Activated CD8-positive, alpha-beta memory T cell treated with anti-CD3 and anti-CD28 coated beads for 4 hours (primary cell): Measurements from ENCODE around the gene SEMA3B.
"Not testable (repeated sequence)": the region's sequence is repeated elsewhere in the genome, so short reads cannot be mapped to it uniquely, and the experiment has no call there.

Experiments
- DNase-seq, 2 donors: peaks; one replicate each; pipeline ENCODE4 v3.0.0-alpha.2; 2020; ENCODE audit warnings: low read depth in 2 of 2

SEMA3B gene

DNA sequence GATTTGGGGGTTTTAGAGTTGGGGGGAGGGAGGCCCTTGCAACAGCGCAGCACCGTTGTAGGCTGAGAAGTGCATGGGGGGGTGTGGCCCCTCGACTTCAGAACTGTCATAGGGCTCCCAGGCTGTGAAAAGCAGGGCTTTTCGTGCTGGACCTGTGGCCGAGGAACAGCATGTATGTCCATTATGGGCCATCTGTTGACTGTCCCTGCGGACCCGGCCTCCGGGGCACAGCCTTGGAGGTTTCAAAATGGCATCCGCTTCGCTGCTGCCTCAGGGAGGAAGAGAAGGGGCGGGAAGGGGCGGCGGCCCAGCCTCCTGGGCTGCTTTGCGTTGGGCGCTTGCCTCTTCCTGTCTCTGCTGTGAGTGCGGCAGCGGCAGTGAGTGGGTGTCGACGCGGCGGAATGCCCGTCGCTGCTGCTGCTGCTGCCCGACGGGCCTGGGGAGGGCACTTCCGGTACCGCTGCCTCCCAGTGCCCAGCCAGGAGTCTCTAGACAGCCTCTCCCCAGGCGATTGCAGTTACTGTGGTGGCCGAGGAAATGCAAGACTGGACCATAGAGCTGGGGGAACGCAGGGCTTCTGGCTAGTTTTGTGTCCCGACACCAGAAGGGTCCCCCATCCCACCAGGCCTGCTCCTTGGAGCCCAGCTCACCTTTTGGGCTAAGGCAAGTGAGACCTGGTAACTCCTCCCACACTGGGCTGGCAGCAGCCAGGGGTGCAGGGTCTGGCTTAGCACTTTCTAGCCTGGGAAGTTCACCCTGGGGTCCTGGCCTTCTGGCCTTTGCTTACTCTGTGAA, 31.0 kb upstream of the SEMA3B start:
- DNase-seq: peak; percentile 70 to 72

DNA sequence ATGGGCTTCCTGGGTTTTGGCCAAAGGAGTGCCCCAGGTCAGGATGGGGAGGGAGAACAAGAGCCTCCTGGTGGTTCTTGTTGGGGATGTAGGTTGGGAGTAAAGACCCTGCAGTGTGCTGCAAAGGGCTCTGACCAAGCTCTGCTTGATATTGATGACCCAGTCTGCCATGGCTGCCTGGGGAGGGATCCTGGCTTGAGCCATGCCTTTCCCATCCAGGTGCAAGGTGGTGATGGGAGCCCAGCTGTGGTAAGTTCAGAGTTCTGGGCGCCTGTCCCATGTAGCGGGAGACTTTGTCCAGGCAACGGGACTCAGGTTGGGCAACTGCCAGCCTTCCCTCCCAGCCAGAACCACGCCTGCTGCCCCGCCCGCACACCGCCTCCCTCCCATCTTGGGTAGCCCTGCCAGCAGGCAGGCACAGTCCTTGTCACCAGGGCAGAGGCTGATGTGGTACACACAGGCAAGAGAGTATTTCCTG, 30.4 kb upstream of the SEMA3B start:
- DNase-seq: no peak

DNA sequence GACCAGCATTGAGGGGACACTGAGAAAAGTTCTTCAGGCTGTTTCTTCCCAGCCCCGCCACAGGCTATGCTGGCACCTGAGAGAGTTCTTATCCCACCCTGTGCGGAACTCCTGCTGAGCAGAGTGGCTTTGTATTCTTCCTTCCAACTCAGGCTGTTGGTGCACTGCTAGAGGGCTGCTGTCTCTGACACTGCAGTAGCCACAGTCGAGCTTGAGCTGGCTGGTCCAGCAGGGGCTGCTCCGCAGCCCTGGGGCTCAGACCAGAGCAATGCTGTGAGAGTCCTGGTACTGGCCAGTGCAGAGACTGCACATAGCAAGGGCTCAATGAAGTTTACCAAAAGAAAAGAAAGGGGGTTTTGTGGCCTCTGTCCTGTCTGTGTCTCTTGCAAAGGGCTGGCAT, 29.3 kb upstream of the SEMA3B start:
- no peak for DNase-seq

DNA sequence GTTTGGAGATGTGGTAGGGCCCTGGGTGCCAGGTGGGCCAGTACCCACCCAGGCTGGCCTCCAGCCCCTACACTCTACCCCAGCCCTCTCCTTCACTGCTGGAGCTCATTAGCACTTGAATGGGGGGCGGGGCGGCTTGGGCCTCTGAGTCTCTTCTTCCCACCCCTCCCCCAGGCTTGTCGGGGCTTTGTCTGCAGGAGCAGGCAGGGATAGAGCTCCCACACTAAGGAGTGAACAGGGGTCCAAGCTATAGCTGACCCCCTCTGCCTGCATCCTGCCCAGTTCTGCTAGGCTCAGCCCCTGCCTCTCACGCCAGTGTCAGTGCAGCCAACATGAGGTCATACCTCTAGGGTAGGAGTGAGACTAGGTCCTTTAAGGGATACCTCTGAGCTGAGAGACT, 27.8 kb upstream of the SEMA3B start:
- DNase-seq: no peak

DNA sequence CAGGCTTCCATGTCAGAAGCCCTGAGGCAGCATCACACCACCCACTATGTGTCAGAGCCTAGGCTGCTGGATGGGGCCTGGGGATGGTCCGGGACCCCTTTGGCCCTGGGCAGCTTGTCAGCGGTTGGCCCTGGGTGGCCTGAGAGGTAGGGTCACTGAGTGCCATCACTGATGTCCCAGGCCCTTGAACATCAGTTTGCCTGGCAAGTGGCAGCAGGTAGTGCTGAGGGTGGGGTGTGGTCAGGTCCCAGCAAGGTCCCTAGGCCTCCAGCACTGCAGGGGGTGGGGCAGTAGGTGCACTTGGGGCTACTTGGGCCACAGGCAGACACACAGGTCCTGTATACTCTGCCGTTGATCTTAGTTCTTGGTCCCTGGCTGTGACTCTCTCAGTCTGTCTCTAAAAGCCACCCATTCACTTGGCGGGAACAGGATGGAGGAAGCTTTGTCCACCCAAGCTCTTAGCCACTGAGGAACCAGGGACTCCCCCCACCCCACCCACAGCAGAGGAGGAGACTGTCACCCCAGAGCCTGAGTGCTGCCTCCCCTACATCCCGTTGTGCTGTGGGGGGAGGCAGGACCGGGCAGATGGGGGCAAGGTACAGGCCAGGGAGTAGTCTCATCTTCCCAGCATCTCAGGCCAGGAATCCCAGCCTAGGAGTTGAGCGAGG, 27.1 kb upstream of the SEMA3B start:
- DNase-seq: no peak

DNA sequence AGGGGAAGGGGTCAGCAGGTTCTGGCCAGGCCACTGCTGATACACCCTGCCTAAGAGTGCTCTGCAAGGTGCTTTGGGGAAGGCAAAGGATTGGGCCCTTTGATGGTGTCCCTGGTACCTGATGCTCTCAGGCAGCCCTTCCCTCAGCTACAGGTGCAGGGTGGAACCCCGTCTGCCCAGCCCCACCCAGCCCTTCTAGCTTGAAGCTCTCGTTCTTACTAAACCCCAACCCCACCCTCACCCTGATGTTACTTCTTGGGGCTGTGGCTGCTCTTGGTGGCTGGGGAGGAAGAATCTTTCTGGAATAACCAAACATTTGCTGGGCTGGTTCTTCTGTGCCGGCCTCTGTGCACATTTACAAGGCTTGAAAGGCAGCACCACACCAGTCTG, 26.6 kb upstream of the SEMA3B start:
- no peak for DNase-seq

DNA sequence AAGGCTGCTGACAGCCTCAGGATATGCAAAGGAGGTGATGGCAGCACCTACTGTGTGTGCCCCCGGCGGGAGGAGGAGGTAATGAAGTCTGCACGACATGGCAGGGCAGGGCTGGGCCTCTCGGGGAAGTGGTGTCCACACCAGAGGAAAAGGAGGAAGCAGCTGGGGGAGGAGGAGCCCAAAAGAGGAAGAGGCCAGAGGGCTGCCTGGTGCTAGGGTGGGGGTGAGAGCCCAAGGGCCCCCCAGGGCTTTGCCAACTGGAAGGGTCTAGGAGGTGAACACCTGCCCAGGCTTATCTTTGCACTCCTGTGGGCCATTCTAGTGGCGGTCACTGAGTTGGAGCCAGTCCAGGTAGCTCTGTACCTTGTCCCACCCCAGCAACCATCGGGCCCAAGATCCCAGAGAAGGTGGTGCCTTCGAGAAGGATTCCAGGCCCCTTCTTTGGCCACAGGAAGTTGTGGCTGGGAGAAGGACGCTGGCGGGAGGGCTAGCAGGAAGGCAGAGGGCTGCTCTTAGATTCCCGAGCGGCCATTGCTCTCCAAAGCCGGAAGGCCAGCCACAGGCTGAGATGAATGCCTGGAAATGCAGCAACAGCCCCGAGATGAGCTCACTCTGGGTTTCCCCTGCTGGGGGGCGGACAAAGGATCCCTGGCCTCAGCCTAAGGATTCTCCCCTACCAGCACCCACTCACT, 25.9 kb upstream of the SEMA3B start:
- no peak for DNase-seq

DNA sequence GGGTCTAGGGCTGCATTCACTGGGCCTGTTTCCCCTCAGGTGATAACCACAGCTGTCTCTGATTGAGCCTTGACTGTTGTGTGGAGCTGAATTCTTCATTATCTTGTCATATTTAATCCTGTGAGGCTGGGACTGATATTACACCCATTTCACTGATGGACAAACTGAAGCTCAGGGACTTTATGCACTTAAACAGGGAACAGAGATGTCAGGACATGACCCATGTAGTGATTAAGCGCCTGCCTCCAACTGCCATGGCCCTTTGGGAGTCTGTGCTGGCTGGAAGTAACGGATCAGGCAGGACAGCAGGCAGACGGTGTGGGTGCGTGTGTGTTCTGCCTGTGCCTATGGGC, 25.4 kb upstream of the SEMA3B start:
- no peak for DNase-seq

DNA sequence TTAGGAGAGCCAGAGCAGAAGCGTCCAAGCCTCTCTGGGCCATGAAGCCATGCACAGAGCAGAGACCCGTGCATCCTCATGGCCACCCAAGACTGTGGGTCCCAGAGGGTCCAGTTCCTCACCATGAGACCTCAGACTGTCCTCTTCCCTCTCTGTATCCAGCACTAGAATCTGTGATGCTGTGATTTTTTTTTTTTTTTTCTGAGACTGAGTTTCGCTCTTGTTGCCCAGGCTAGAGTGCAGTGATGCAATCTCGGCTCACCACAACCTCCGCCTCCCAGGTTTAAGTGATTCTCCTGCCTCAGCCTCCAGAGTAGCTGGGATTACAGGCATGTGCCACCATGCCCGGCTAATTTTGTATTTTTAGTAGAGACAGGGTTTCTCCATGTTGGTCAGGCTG, 24.1 kb upstream of the SEMA3B start:
- not testable (repeated sequence) for DNase-seq

DNA sequence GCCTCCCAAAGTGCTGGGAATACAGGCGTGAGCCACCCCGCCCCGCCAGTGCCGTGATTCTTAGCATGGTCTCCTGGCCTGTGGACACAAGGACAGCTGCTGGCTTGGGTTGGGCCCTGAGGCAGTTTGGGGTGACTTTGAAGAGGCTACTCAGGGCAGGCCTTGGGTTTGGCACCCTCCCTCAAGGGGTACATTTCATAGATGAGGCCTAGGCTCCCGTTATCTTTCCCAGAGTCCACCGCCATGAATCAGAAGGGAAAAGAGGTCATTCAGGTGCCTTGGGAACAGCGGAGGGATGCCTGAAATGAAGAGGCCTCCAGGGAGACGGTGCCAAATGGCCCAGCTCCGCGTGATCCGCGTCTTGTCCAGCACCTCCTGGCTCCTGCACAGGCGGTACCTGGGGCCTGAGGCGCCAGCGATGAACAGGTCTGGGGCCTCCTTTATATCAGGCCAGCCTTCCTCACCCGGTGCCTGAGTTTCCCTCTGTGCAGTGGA, 23.6 kb upstream of the SEMA3B start:
- DNase-seq: no peak

DNA sequence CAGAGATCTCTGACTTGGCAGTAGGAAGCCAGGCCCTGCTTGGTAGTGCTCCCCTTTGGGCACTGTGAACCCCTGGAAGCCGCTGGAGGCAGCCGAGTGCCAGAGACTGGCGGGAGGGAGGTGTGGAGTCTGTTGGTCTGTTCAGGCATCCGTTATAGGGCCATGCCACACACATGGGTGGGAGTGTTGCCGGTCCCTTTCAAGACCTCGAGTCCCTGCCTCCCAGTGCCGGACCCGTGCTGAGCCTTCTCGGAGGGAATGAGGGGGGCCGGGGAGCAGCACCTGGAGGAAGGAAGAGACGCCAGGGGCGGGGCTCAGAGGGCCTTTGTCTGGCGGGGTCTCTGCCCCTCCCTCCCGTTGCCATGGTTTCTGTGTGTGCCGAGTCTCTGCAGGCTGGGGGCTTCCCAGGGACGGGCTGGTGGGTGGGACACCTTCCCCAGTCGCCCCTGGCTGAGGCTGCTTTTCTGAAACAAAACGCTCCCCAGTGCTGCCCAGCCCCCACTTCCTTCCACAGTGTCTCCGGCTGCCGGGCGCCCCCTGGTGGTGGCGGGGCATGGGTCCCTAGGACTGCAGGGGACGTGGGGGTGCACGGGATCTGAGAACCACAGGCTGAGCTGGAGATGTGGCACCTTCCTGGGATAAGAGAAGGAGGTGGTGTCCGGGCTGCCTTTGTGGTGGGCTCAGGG, 23.0 kb upstream of the SEMA3B start:
- DNase-seq: peak; percentile 85 to 88

DNA sequence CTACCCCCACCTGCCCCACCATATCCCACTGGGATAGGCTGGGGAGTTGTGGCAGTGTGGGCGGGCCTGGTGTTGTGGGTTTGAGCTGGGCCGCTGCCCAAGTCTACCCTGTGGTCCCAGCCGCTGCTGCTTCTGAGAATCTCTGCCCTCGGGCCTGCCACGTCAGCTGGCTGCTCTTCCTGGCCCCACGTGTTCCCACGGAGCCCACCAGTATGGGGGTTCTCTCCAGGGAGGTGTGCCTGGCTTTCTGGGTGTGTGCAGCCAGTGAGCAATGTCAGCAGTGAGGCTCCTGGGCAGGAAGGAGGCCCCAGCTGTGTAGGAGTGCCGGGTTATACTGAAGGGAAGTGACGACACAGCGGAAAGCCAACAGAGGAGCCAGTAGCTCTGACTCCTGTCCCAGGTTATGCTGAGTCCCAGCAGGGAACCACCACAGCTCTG, 22.4 kb upstream of the SEMA3B start:
- DNase-seq: peak; percentile 57 to 80

DNA sequence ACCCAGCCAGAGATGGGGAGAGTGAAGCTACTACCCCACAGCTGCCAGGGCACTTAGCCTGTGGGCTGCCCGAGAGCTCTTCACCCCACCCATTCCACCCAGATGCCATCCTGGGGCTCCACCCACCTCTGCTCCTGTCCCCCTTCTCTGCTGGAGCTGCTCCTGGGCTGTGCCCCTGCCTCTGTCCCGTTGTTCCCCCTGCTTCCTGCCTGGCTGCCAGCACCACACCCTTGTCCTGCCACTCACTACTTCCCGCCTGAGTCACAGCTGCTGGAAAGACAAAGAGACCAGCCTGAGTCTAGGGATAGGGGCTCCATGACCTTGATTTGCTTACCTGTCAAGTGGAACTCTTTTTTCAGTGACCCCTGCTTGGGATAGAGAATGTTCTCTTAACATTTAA, 20.6 kb upstream of the SEMA3B start:
- no peak for DNase-seq

DNA sequence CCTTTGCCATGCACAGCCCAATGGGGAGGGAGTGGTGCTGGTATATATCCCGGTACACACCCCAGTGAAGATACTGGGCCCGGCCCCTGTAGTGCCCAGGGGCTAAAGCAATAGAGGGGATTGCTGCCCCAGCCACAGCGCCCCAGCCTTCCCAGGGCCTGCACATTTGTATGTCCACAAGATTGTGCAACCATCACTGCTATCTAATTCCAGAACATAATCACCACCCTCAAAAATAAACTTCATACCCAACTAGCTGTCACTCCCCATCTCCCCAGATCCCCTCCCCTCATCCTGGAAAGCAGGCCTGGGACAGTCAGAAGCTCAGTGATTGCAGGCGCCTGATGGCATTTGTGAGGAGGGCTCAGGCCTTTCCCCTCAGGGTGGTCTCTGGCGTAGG, 19.5 kb upstream of the SEMA3B start:
- no peak for DNase-seq

DNA sequence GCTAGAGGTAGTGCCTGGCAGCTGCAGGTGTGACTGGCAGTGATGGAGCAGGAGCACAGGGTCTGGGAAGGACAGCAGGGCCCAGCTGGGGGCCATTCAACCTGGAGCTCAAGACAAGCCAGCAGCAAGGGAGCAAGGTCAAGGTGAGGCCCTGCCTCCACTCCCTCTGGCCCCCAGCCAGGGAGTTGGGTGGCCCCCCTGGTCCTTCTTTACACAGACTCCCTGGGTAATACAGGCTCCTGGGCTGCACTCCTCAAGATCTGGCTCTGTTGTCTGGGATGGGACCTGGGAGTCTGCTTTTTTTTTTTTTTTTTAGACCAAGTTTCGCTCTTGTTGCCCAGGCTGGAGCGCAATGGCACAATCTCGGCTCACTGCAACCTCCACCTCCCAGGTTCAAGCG, 18.4 kb upstream of the SEMA3B start:
- DNase-seq: no peak

DNA sequence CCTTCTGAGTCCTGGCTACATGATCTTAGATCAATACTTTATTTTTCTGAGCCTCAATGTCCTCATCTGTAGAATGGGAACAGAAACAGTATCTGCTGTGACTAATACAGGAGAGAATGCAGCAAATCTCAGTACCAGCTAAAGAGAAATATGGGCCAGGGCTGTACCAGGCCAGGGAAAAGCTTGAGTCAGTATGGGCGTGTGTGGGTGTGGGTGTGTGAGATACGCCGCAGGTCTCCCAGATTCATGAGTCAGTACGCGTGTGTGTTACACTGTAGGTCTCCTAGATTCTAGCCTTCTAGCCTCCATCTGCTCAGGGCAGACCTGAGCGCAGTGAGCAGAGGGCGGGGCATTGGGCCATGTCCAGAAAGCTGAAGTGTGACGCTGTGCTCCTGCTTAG, 17.7 kb upstream of the SEMA3B start:
- DNase-seq: no peak

DNA sequence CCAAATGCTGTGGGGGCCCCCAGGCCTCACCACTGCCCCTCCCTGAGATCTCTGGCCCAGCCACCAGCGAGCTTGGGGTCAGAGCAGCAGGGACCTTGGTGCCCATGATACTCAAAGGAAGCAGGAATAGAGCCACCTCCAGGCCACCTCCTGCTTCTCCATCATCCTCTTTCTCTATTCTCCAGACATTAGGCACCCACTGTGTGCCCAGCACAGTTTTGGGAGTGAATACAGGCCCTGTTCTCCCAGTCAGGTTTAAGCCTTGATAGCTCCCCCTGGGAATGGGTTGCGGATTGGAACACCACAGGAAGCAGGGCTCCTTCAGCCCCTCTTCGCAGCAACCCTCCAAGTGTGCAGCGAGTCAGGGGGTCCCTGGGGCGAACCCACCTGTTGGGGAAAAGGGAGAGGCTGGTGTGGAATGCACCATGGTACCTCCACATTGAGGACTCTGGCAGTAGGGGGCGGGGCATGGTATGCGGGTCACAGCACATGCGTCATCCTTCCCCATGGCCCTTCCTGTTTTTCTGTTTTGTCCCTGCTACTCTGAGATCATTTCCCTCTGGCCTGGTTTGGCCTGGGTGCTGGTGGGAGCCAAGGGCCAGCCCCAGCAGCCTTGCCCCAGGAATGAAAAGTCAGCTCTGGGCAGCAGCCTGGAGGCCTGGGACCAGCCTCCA, 14.2 kb upstream of the SEMA3B start:
- DNase-seq: no peak

DNA sequence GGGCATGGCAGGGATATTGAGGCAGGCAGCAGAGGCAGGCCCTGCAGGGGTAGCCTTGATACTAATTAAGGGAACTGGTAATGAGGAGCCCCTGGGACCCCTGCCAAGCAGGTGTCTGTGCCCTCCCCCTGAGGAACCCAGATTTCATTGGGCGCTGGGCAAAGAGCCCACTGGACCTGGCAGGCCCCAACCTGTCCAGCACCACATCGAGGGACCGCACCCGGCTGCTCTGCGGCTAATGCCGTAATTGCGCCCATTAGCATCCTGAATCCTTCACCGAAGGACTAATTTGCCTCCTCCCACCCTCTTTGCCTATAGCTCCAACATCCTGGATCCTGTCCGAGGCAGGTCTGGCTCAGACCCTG, 13.7 kb upstream of the SEMA3B start:
- no peak for DNase-seq

DNA sequence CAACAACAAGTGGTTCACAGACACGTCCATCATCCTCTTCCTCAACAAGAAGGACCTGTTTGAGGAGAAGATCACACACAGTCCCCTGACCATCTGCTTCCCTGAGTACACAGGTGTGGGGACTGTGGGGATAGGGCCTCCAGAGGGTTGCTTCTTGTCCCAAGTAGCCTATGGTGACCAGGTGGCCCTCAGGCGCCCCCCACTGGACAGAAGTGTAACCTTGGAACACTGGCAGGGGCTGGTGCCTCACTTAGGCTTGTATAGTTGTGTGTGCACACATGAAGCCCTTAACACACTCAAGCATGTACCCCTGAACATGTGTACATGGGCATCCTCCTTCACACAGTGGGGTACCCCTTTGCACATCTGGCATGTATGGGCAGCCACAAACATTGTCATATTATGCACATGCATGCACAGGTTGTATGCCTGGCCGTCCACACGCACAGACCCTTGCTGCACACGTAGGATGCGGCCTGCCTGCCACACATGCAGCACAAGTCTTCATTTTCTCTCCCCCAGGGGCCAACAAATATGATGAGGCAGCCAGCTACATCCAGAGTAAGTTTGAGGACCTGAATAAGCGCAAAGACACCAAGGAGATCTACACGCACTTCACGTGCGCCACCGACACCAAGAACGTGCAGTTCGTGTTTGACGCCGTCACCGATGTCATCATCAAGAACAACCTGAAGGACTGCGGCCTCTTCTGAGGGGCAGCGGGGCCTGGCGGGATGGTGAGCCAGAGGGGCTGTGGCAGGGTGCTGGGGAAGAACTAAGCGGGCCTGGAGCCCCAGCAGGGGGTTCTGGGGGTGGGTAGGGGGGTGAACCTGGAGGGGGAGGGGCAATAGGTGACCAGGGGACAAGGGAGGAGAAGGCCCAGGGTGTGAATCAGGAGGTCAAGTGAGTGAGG, 11.7 kb upstream of the SEMA3B start:
- DNase-seq: no peak

DNA sequence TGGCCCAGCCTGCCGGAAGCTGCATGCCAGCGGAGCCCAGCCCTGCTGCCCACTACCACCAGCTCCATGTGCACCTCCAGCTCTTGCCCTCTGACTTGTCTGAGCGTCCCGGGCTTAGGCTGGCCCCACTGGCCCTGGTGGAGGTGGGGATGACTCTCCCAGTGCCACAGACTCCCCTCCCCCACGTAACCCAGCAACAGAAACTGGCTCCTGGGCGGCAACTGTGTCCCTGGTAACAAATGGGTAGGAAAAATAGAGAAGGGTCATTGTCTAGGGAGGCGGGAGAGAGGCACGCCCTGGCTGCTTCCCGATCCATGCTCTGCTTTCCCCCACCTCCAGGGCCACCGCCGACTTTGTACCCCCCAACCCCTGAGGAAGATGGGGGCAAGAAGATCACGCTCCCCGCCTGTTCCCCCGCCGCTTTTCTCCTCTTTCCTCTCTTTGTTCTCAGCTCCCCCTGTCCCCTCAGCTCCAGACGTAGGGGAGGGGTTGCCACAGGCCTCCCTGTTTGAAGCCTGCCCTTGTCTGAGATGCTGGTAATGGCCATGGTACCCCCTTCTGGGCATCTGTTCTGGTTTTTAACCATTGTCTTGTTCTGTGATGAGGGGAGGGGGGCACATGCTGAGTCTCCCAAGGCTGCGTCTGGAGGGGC, 10.8 kb upstream of the SEMA3B start:
- no peak for DNase-seq
